GM19351 (cell line): ENCODE measurements around the gene NPAS4.

Experiments
- ATAC-seq: cut with Tn5 transposase; IDR thresholded peaks from one replicate; pipeline ENCODE4 v1.9.1; 2021; ENCODE audit warnings: mild to moderate bottlenecking, moderate library complexity; ENCODE audit not compliant: unreplicated experiment

Gene NPAS4

GRCh38 chr11:66475349-66476172 is 54.7 kb downstream of the NPAS4 start:
- ATAC-seq = no peak
